Measurements from ENCODE around the gene KPTN.

GRCh38 chr19:47490031-47490430, 6.0 kb upstream of the KPTN start:
- TF ChIP-seq CTCF (IDR thresholded peaks at IDR 0.05): no peak
- no peak for TF ChIP-seq POLR2A (IDR thresholded peaks at IDR 0.05)
